Measurements from ENCODE around the gene CDK2.
A peak's percentile ranks its signal among the peaks of the same experiment; 100 is the strongest.
"Not testable (repeated sequence)": the region's sequence is repeated elsewhere in the genome, so short reads cannot be mapped to it uniquely, and the experiment has no call there.

Gene CDK2

DNA sequence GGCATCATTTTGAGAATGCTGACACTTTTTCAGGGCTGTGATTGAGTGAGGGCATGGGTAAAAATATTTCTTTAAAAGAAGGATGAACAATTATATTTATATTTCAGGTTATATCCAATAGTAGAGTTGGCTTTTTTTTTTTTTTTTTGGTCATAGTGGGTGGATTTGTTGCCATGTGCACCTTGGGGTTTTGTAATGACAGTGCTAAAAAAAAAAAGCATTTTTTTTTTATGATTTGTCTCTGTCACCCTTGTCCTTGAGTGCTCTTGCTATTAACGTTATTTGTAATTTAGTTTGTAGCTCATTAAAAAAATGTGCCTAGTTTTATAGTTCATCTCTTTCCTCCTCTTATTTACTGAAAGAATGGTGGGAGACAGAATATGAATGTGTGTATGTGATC, 5.8 kb downstream of the CDK2 start:
- peak overlapping the region; percentile 67 for H3K4me3 ChIP-seq (ENCODE audit: low read depth, low read length)
- no peak for TF ChIP-seq CTCF (IDR thresholded peaks at IDR 0.05; ENCODE audit: low read depth, low read length)

- H3K4me3 ChIP-seq (ENCODE audit: low read depth, low read length): peak overlapping the region; percentile 67
- no peak for TF ChIP-seq CTCF (IDR thresholded peaks at IDR 0.05; ENCODE audit: low read depth, low read length)
These were observed 6.4 kb downstream of the CDK2 start for GRCh38 chr12:55972911-55973598.

DNA sequence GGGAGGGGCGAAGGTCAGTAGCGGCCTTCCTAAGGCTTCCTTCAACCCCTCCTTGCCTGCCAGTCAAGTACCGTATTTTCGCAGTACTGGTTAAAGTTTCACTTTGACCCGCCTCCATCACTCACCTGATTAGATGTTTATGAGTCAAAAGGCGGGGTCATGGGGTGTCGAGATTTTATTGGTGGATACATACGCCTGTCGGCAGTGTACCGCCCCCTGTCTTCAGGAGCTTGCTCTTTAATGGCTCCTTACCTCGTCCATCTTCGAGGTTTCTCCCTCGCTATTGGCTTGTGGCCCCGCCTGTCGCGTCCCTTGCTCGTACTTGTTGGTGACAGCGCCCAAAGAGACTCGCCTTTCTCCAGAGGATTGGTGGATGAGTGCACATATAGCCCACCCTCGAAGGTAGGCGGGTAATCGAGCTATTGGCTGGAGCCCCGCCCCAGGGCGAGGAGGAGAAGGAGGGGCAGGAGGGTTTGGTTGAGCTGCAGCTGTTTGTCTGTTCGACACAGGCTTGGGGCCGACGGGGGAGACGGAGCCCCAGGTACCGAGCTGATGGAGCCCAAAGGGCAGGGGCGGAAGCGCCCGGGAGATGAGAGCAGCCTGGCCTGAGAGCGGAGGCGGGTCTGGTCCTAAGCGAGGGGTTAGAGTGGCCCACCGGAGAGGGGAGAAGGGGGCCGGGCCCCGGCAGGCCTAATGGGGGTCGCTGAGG, 7.1 kb downstream of the CDK2 start, which contains the start of gene RAB5B:
Gene RAB5B, plus strand, starts transcription at position 480 of the 709 bp plus-strand sequence. CDS start 12,883 bp downstream, outside the sequence.
- H3K4me3 ChIP-seq (ENCODE audit: low read depth, low read length): peak within 1 kb of the TSS; percentile 89
- no peak for TF ChIP-seq CTCF (IDR thresholded peaks at IDR 0.05; ENCODE audit: low read depth, low read length)

DNA sequence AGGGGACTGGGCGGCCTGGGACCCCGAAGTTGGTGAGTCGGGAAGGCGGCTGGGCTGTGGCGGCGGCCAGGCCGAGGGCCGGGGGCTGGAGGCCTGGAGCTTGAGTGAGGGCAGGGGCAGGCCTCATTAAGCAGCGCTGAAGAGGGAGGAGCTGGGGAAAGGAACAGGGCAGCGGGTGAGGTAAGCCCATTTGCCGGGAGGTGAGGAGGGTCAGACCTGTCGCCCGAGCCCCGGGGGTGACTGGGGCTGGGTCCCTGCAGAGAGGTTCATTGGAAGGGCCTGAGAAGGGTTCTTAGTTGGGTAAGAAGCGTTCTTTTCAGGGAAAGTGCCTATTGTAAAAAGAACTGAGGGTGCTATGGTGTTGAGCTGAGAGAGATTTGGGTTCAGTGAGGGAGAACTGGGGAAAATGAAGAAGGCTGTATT, 7.7 kb downstream of the CDK2 start:
- H3K4me3 ChIP-seq (ENCODE audit: low read depth, low read length): peak overlapping the region; percentile 89
- TF ChIP-seq CTCF (IDR thresholded peaks at IDR 0.05; ENCODE audit: low read depth, low read length): no peak

DNA sequence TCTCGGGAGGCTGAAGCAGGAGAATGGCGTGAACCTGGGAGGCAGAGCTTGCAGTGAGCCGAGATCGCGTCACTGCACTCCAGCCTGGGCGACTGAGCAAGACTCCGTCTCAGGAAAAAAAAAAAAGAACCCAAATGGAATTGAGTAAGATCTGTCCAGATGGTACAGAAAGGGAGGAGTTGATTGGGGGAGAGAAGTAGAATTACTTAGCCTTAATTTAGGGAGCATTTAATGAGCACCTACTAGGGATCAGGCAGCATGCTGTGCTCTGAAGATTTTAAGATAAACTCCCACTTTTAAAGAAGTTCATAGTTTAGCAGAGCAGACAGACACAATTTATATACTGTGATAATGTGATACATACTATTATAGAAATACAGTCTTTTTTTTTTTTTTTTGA, 11.8 kb downstream of the CDK2 start:
- no peak for TF ChIP-seq CTCF (IDR thresholded peaks at IDR 0.05; ENCODE audit: low read depth, low read length)
- H3K4me3 ChIP-seq (ENCODE audit: low read depth, low read length): no peak overlapping the region

DNA sequence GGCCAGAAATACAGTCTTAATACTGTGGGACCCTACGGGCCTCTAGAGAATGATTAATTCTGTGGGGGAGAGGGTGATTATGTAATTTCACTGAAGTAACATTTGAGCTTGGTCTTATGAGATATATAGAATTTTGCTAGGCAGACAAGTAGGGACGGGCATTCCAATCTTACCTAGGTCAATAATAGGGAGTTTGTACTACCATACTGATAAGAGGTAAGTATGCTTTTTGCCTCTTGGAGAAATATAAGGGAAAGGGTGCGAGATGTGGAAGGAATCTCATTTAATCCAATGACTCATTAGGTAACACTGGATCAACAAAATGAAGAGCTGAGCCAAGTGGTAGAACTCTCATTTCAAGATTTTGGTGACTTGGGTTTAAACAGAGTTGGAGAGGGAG, 12.4 kb downstream of the CDK2 start:
- H3K4me3 ChIP-seq (ENCODE audit: low read depth, low read length): no peak overlapping the region
- no peak for TF ChIP-seq CTCF (IDR thresholded peaks at IDR 0.05; ENCODE audit: low read depth, low read length)

- not testable (repeated sequence) for H3K4me3 ChIP-seq (ENCODE audit: low read depth, low read length)
These were observed 15.3 kb downstream of the CDK2 start for GRCh38 chr12:55981882-55982281.
